A549 (cell line): ENCODE results near the gene ATP8B2. TPM values are rescaled to one million over a fixed set of nuclear protein-coding genes. Genes with fewer than 3 reads are reported as not detected.
"Not testable (repeated sequence)": the region's sequence is repeated elsewhere in the genome, so short reads cannot be mapped to it uniquely, and the experiment has no call there.

Experiments
- ATAC-seq, 2 experiments: fragments of 200-7000 bp in 1 of 2; fragments of >200 bp in 1 of 2; cut with Nextera tagmentation in 1 of 2; cut with Tn5 transposase in 1 of 2; 3 replicates each; pipeline versions ENCODE4 v1.8.0 to v1.9.1; 2018 to 2020; ENCODE audit warnings: mild to moderate bottlenecking in 1 of 2, moderate library complexity in 1 of 2
- CTCF ChIA-PET: fragments of 300-600 bp; sonication (Branson Sonifier 250); formaldehyde crosslinking; extraction: SDS; loops from one replicate; lab custom pipeline; 2021; ENCODE audit warnings: antibody characterized with exemption, inconsistent platforms; lab: Yijun Ruan, JAX
- POLR2A ChIA-PET: fragments of 350-600 bp; formaldehyde crosslinking; extraction: SDS; loops from one replicate; lab custom pipeline; 2021; ENCODE audit warnings: antibody characterized with exemption, inconsistent platforms; lab: Yijun Ruan, JAX
- DNase-seq, 2 experiments: peaks; one replicate each; pipeline versions ENCODE4 v3.0.0 to v3.0.0-alpha.2; 2011 to 2016; ENCODE audit warnings: low read depth in 1 of 2, low spot score in 1 of 2
- FAIRE-seq: peaks from 2 replicates; lab custom pipeline; 2011; peaks lifted over from hg19 to GRCh38; lab: Jason Lieb, UNC
- H3K27ac ChIP-seq, 2 experiments: fragments of >200 bp; sonication (Bioruptor Twin); formaldehyde crosslinking; 3 replicates each; pipeline ENCODE4 v1.5.1; 2016 to 2017
- H3K4me1 ChIP-seq: fragments of >200 bp; sonication (Bioruptor Twin); formaldehyde crosslinking; 3 replicates; pipeline ENCODE4 v1.6.1; 2016
- H3K4me2 ChIP-seq: fragments of >200 bp; sonication (Bioruptor Twin); formaldehyde crosslinking; 3 replicates; pipeline ENCODE4 v1.6.1; 2016
- H3K4me3 ChIP-seq: fragments of >200 bp; sonication (Bioruptor Twin); formaldehyde crosslinking; 3 replicates; pipeline ENCODE4 v1.5.1; 2016
- H3K9me3 ChIP-seq: fragments of >200 bp; sonication (Bioruptor Twin); formaldehyde crosslinking; 3 replicates; pipeline ENCODE4 v1.6.1; 2016
- ATOH8 ChIP-seq: fragments of 250-450 bp; sonication (Bioruptor Pico); IDR thresholded peaks from 2 replicates; pipeline ENCODE4 v1.5.0; 2020; ENCODE audit warnings: low read depth, mild to moderate bottlenecking, moderate library complexity
- CBX2 ChIP-seq: fragments of 200-600 bp; sonication (generic); IDR thresholded peaks from 2 replicates; pipeline ENCODE4 v1.6.1; 2016; ENCODE audit warnings: low read depth, mild to moderate bottlenecking, borderline replicate concordance
- ELK1 ChIP-seq: fragments of 150-350 bp; IDR thresholded peaks from 2 replicates; pipeline ENCODE4 v1.6.1; 2014; ENCODE audit warnings: low read depth, mild to moderate bottlenecking, low read length
- HOXB13 ChIP-seq: fragments of 250-450 bp; sonication (Bioruptor Pico); IDR thresholded peaks from 2 replicates; pipeline ENCODE4 v1.5.0; 2020; ENCODE audit warnings: low read depth, mild to moderate bottlenecking, moderate library complexity
- HOXB5 ChIP-seq: fragments of 250-450 bp; sonication (Bioruptor Pico); IDR thresholded peaks from 2 replicates; pipeline ENCODE4 v1.5.0; 2020; ENCODE audit warnings: mild to moderate bottlenecking, moderate library complexity
- MAX ChIP-seq: IDR thresholded peaks from 2 replicates; pipeline ENCODE4 v1.6.1; 2012
- MAZ ChIP-seq: fragments of 150-350 bp; IDR thresholded peaks from 2 replicates; pipeline ENCODE4 v1.6.1; 2014; ENCODE audit warnings: antibody characterized with exemption, low read depth, low read length, borderline replicate concordance
- MYC ChIP-seq: IDR thresholded peaks from 2 replicates; pipeline ENCODE4 v1.6.1; 2012; ENCODE audit warnings: mild to moderate bottlenecking, inconsistent platforms, low read length, improper control_type of control experiment, borderline replicate concordance
- NR3C1 ChIP-seq: fragments of >200 bp; sonication (Bioruptor Twin); formaldehyde crosslinking; IDR thresholded peaks from 3 replicates; pipeline ENCODE4 v1.6.1; 2017
- ZFP36 ChIP-seq: fragments of 450-650 bp; IDR thresholded peaks from 2 replicates; pipeline ENCODE4 v1.6.1; 2014; ENCODE audit warnings: borderline replicate concordance; ENCODE audit not compliant: partially characterized antibody
- WGBS: methylation state at CpG from one replicate; pipeline ENCODE4 v1.1.6; 2017; ENCODE audit errors: missing lambda C conversion rate; 5-methylcytosine and 5-hydroxymethylcytosine counted together
- polyA plus RNA-seq, 4 experiments: library from polyadenylated mRNA; depleted of rRNA in 3 of 4; stranded (reverse); fragments of >200 nt; fragmentation: RNase III in 1 of 4; extraction: RNeasy Plus Mini Kit Qiagen cat#74134 plus additional on column Dnase treatment in 1 of 4; gene quantifications; 2 replicates in 3 of 4; 3 replicates in 1 of 4; pipeline ENCODE4 v1.2.3, GENCODE V29; 2011 to 2017

ATP8B2 gene
- polyA plus RNA-seq, 2 of the 4 experiments (the other 2 are of a cell fraction) = 12.7 to 17.5 TPM

GRCh38 chr1:154318386-154318785 is 6.9 kb upstream of the ATP8B2 start:
- DNase-seq = no peak

GRCh38 chr1:154320882-154321608 is 4.3 kb upstream of the ATP8B2 start, which contains the start of gene AQP10:
Gene AQP10, plus strand, starts transcription at chr1:154321093. Its CDS starts 63 bp downstream, at chr1:154321156.
- DNase-seq (no peak), ATAC-seq (no peak), FAIRE-seq (no peak)
- ChIA-PET POLR2A (no interaction called here), CTCF (interaction anchor here (1.0 to 13.9 kb wide), 2 partner anchors 21 to 122 kb away, joined by 3 to 268 read pairs; no protein-coding TSS in a partner anchor)
- H3K27ac ChIP-seq = no peak within 1 kb of the TSS
- H3K4me1 ChIP-seq = no peaks in the 10 kb centered on the region
- no peak within 1 kb of the TSS for H3K4me3 ChIP-seq
- TF ChIP-seq MAZ (no peak), ATOH8 (CRISPR knock-in tag) (no peak)
- 56% methylated on average over 9 of the region's 9 CpGs for WGBS
- H3K4me2 ChIP-seq = no peak within 1 kb of the TSS
- H3K9me3 ChIP-seq = no peaks in the 10 kb centered on the region

More at GRCh38 chr1:154318386-154318785, 6.9 kb upstream of the ATP8B2 start:
- H3K4me3 ChIP-seq = no peak overlapping the region
- WGBS = 32% methylated on average over 4 of the region's 4 CpGs
- H3K27ac ChIP-seq = no peak overlapping the region
- POLR2A ChIA-PET = no interaction called here
- no peak overlapping the region for H3K4me2 ChIP-seq
- H3K9me3 ChIP-seq = no peaks in the 10 kb centered on the region
- no peaks in the 10 kb centered on the region for H3K4me1 ChIP-seq
- FAIRE-seq (no peak), ATAC-seq (no peak)
- TF ChIP-seq HOXB5 (CRISPR knock-in tag) (no peak), ELK1 (no peak), ATOH8 (CRISPR knock-in tag) (no peak), CBX2 (no peak), MAZ (no peak)
- CTCF ChIA-PET = interaction anchor here (4.1 to 13.9 kb wide), 2 partner anchors 9 to 24 kb away, joined by 14 to 268 read pairs; no protein-coding TSS in a partner anchor

GRCh38 chr1:154321609-154321934 is 3.8 kb upstream of the ATP8B2 start:
- CTCF ChIA-PET = interaction anchor here (1.0 to 13.9 kb wide), 2 partner anchors 21 to 122 kb away, joined by 3 to 268 read pairs; no protein-coding TSS in a partner anchor
- H3K27ac ChIP-seq, H3K9me3 ChIP-seq, DNase-seq, POLR2A ChIA-PET, H3K4me2 ChIP-seq, H3K4me3 ChIP-seq, H3K4me1 ChIP-seq, FAIRE-seq, ATAC-seq: not testable (repeated sequence)

- no peak overlapping the region for H3K4me2 ChIP-seq
- TF ChIP-seq MYC = no peak
- TF ChIP-seq NR3C1 = no peak
- TF ChIP-seq ZFP36 = no peak
- TF ChIP-seq MAX = no peak
- no peak for TF ChIP-seq HOXB13
- H3K9me3 ChIP-seq = no peaks in the 10 kb centered on the region
- FAIRE-seq (no peak), ATAC-seq (no peak), DNase-seq (no peak)
- no peak overlapping the region for H3K4me3 ChIP-seq
- 34% methylated on average over 4 of the region's 7 CpGs for WGBS
- H3K27ac ChIP-seq = no peak overlapping the region
- ChIA-PET POLR2A (no interaction called here), CTCF (interaction anchor here (0.7 to 13.9 kb wide), 11 partner anchors 9 to 219 kb away, joined by 3 to 268 read pairs (median 4); partner anchors contain the start of gene IL6R)
- peaks cover 12% of the 10 kb centered on the region for H3K4me1 ChIP-seq
Measured at GRCh38 chr1:154323493-154323892, 1.8 kb upstream of the ATP8B2 start.
